Activated naive CD8-positive, alpha-beta T cell (primary cell): ENCODE measurements around the gene PEX1.
"Not testable (repeated sequence)": the region's sequence is repeated elsewhere in the genome, so short reads cannot be mapped to it uniquely, and the experiment has no call there.

Source experiments
- H3K27ac Mint-ChIP-seq: one replicate; pipeline ENCODE4 v1.8.0; 2021; ENCODE audit warnings: mixed read lengths
- H3K27me3 Mint-ChIP-seq: one replicate; pipeline ENCODE4 v1.8.0; 2021; ENCODE audit warnings: mixed read lengths
- H3K36me3 Mint-ChIP-seq: one replicate; pipeline ENCODE4 v1.8.0; 2021; ENCODE audit warnings: mixed read lengths
- H3K4me1 Mint-ChIP-seq: one replicate; pipeline ENCODE4 v1.8.0; 2021; ENCODE audit warnings: low read depth, mixed read lengths
- H3K4me3 Mint-ChIP-seq: one replicate; pipeline ENCODE4 v1.8.0; 2021; ENCODE audit warnings: mild to moderate bottlenecking, mixed read lengths
- H3K9me3 Mint-ChIP-seq: one replicate; pipeline ENCODE4 v1.8.0; 2021; ENCODE audit warnings: low read depth, mixed read lengths

Gene PEX1

GRCh38 chr7:92528188-92528957 is at the start of gene PEX1, which contains the start of gene RBM48:
TSS of gene PEX1 (minus strand) at chr7:92528520. CDS start at chr7:92528435, 85 bp downstream.
TSS of gene RBM48 (plus strand) at chr7:92528795. CDS start at chr7:92528814, 19 bp downstream.
- no peaks in the 10 kb centered on the region for H3K9me3 Mint-ChIP-seq
- peaks cover 48% of the 10 kb centered on the region for H3K4me1 Mint-ChIP-seq
- H3K36me3 Mint-ChIP-seq: peaks cover 5% of the 10 kb centered on the region
- H3K27me3 Mint-ChIP-seq: no peaks in the 10 kb centered on the region
- H3K27ac Mint-ChIP-seq: peak within 1 kb of the TSS; percentile 94
- H3K4me3 Mint-ChIP-seq: peak within 1 kb of the TSS; percentile 92

- peaks cover 3% of the 10 kb centered on the region for H3K36me3 Mint-ChIP-seq
These were observed 48.0 kb upstream of the PEX1 start for GRCh38 chr7:92576296-92576695.

GRCh38 chr7:92569137-92569536 is 40.8 kb upstream of the PEX1 start:
- H3K36me3 Mint-ChIP-seq: peaks cover 7% of the 10 kb centered on the region
- no peak overlapping the region for H3K4me3 Mint-ChIP-seq
- H3K9me3 Mint-ChIP-seq: no peaks in the 10 kb centered on the region
- no peak overlapping the region for H3K27ac Mint-ChIP-seq
- peaks cover 1% of the 10 kb centered on the region for H3K4me1 Mint-ChIP-seq
- H3K27me3 Mint-ChIP-seq: no peaks in the 10 kb centered on the region

More at GRCh38 chr7:92576296-92576695, 48.0 kb upstream of the PEX1 start:
- peaks cover 13% of the 10 kb centered on the region for H3K4me1 Mint-ChIP-seq
- H3K27me3 Mint-ChIP-seq: no peaks in the 10 kb centered on the region
- H3K9me3 Mint-ChIP-seq: no peaks in the 10 kb centered on the region
- no peak overlapping the region for H3K27ac Mint-ChIP-seq
- H3K4me3 Mint-ChIP-seq: no peak overlapping the region

- Mint-ChIP-seq H3K9me3 (no peaks in the 10 kb centered on the region), H3K27ac (no peak overlapping the region), H3K4me3 (no peak overlapping the region), H3K36me3 (peaks cover 5% of the 10 kb centered on the region), H3K4me1 (no peaks in the 10 kb centered on the region), H3K27me3 (no peaks in the 10 kb centered on the region)
These were observed 39.1 kb upstream of the PEX1 start for GRCh38 chr7:92567460-92567859.

GRCh38 chr7:92563345-92563744 is 35.0 kb upstream of the PEX1 start:
- peak overlapping the region; percentile 31 for H3K27ac Mint-ChIP-seq
- H3K27me3 Mint-ChIP-seq: no peaks in the 10 kb centered on the region
- no peaks in the 10 kb centered on the region for H3K9me3 Mint-ChIP-seq
- H3K4me1 Mint-ChIP-seq: no peaks in the 10 kb centered on the region
- H3K36me3 Mint-ChIP-seq: peaks cover 2% of the 10 kb centered on the region
- H3K4me3 Mint-ChIP-seq: no peak overlapping the region

GRCh38 chr7:92560602-92561001 is 32.3 kb upstream of the PEX1 start:
- H3K4me1 Mint-ChIP-seq: no peaks in the 10 kb centered on the region

GRCh38 chr7:92557808-92558362 is 29.6 kb upstream of the PEX1 start:
- Mint-ChIP-seq H3K27ac (no peak overlapping the region), H3K4me3 (no peak overlapping the region), H3K36me3 (peaks cover 2% of the 10 kb centered on the region), H3K9me3 (no peaks in the 10 kb centered on the region), H3K27me3 (no peaks in the 10 kb centered on the region), H3K4me1 (no peaks in the 10 kb centered on the region)

More at GRCh38 chr7:92560602-92561001, 32.3 kb upstream of the PEX1 start:
- Mint-ChIP-seq H3K4me3 (no peak overlapping the region), H3K9me3 (no peaks in the 10 kb centered on the region), H3K27ac (no peak overlapping the region), H3K27me3 (no peaks in the 10 kb centered on the region), H3K36me3 (peaks cover 2% of the 10 kb centered on the region)

- Mint-ChIP-seq H3K36me3 (peaks cover under 1% of the 10 kb centered on the region), H3K9me3 (no peaks in the 10 kb centered on the region), H3K4me1 (no peaks in the 10 kb centered on the region), H3K27me3 (no peaks in the 10 kb centered on the region), H3K4me3 (no peak overlapping the region), H3K27ac (no peak overlapping the region)
These were observed 28.9 kb upstream of the PEX1 start for GRCh38 chr7:92557249-92557648.

GRCh38 chr7:92550194-92550593 is 21.9 kb upstream of the PEX1 start:
- Mint-ChIP-seq H3K27me3 (no peaks in the 10 kb centered on the region), H3K9me3 (no peaks in the 10 kb centered on the region), H3K4me1 (no peaks in the 10 kb centered on the region), H3K27ac (no peak overlapping the region), H3K36me3 (no peaks in the 10 kb centered on the region), H3K4me3 (no peak overlapping the region)

GRCh38 chr7:92547579-92547978 is 19.3 kb upstream of the PEX1 start:
- H3K4me3 Mint-ChIP-seq: no peak overlapping the region
- H3K36me3 Mint-ChIP-seq: no peaks in the 10 kb centered on the region
- H3K4me1 Mint-ChIP-seq: no peaks in the 10 kb centered on the region
- no peaks in the 10 kb centered on the region for H3K9me3 Mint-ChIP-seq
- H3K27me3 Mint-ChIP-seq: no peaks in the 10 kb centered on the region
- no peak overlapping the region for H3K27ac Mint-ChIP-seq

- Mint-ChIP-seq H3K4me1 (no peaks in the 10 kb centered on the region), H3K27me3 (no peaks in the 10 kb centered on the region), H3K36me3 (no peaks in the 10 kb centered on the region), H3K27ac (no peak overlapping the region), H3K4me3 (no peak overlapping the region), H3K9me3 (no peaks in the 10 kb centered on the region)
These were observed 18.7 kb upstream of the PEX1 start for GRCh38 chr7:92546856-92547497.

GRCh38 chr7:92545116-92545515 is 16.8 kb upstream of the PEX1 start:
- not testable (repeated sequence) for H3K36me3 Mint-ChIP-seq, H3K9me3 Mint-ChIP-seq, H3K4me3 Mint-ChIP-seq, H3K4me1 Mint-ChIP-seq, H3K27ac Mint-ChIP-seq, H3K27me3 Mint-ChIP-seq

DNA sequence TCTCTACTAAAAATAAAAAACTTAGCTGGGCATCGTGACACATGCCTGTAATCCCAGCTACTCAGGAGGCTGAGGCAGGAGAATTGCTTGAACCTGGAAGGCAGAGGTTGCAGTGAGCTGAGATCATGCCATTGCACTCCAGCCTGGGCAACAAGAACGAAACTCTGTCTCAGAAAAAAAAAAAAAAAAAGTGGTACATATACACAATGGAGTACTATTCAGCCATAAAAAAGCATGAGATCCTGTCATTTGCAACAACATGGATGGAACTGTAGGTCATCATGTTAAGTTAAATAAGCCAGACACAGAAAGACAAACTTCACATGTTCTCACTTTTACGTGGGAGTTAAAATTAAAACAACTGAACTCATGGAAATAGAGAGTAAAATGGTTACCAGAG is 15.2 kb upstream of the PEX1 start:
- H3K36me3 Mint-ChIP-seq, H3K9me3 Mint-ChIP-seq, H3K4me1 Mint-ChIP-seq, H3K27ac Mint-ChIP-seq, H3K4me3 Mint-ChIP-seq, H3K27me3 Mint-ChIP-seq: not testable (repeated sequence)

DNA sequence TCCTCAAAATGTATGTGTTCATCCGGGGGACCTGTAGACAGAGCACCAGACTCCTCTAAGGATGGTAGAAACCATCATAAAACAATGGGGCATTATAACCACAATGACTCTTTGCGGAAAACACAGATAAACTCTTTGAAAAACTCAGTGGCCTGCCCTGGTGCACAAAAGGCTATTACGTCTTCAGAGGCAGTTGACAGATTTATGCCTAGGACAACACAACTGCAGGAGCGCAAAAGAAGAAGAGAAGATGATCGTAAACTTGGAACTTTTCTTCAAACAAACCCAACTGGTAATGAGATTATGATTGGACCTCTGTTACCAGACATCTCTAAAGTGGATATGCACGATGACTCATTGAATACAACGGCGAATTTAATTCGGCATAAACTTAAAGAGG is 6.3 kb upstream of the PEX1 start:
- Mint-ChIP-seq H3K27ac (no peak overlapping the region), H3K4me3 (no peak overlapping the region), H3K27me3 (no peaks in the 10 kb centered on the region), H3K4me1 (peaks cover 42% of the 10 kb centered on the region), H3K36me3 (peaks cover 8% of the 10 kb centered on the region), H3K9me3 (no peaks in the 10 kb centered on the region)

DNA sequence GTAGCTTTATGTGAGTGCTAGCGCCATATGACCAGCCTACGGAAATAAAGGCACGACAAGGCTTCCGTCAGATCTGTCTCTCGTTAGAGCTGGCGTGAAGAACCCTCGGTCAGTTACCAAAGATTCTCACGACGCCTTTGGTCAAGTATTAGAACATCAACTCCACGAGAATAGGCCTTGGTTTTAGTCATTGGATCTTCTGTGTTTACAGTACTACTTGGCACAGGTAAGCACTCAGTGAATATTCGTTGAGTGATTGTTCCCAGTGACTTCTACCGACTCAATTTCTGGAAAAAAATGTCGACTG is 591 bp upstream of the PEX1 start:
- no peaks in the 10 kb centered on the region for H3K27me3 Mint-ChIP-seq
- H3K4me1 Mint-ChIP-seq: peaks cover 52% of the 10 kb centered on the region
- H3K27ac Mint-ChIP-seq: peak overlapping the region; percentile 94
- H3K9me3 Mint-ChIP-seq: no peaks in the 10 kb centered on the region
- peaks cover 5% of the 10 kb centered on the region for H3K36me3 Mint-ChIP-seq
- peak overlapping the region; percentile 92 for H3K4me3 Mint-ChIP-seq
